GM21825 (cell line): ENCODE data around the gene KCNJ9.
"Not testable (repeated sequence)": the region's sequence is repeated elsewhere in the genome, so short reads cannot be mapped to it uniquely, and the experiment has no call there.

Experiments
- ATAC-seq: cut with Tn5 transposase; IDR thresholded peaks from one replicate; pipeline ENCODE4 v1.9.1; 2021; ENCODE audit warnings: mild to moderate bottlenecking, moderate library complexity; ENCODE audit not compliant: unreplicated experiment

The KCNJ9 gene

DNA sequence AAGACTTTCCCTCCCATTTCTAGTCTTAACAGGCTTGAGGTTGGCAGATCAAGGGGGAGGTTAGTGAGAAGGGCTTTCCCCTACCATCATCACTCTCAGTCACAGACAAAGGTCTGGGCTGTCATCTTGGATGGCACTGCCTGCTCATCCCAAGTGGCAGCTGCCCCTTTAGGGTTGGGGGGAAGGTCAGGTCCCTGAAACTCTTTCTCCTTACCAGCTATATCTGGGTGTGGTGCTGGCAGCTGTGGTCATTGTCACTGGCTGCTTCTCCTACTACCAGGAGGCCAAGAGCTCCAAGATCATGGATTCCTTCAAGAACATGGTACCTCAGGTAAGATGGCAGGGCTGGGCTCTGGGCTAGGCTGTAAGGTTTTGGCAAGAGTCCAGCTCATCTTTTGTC lies 42.4 kb downstream of the KCNJ9 start:
- no peak for ATAC-seq

DNA sequence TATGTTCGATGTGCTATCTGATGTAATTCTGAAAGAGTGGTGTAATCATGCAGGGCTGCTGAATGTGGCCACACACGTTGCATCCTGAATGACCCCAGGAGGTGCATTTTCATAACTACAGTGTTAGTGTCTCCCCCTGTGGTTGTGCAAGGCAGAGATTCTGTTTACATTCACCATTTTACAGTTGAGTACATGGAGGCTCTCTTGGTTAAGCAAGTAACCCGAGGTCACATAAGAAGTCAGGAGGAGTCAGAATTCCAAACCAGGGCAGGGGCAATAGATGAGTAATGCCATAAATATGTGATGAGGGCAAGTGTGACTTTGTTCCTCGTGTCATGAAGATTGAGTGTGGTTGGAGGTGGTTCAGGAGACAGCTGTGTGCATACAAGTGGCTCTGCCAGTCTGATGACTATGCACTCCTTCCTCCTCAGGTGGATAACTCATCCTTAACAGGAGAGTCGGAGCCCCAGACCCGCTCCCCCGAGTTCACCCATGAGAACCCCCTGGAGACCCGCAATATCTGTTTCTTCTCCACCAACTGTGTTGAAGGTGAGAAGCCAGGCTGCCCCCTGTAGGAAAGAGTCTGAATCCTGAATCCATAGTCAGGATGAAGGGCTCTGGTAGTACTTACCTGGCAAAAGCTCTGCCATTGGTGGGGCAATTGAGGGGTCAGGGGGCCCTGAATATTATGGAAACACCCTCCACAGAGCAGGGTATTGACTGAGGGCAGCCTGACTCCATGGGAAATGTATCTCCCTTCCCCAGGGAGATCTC lies 43.6 kb downstream of the KCNJ9 start:
- no peak for ATAC-seq

DNA sequence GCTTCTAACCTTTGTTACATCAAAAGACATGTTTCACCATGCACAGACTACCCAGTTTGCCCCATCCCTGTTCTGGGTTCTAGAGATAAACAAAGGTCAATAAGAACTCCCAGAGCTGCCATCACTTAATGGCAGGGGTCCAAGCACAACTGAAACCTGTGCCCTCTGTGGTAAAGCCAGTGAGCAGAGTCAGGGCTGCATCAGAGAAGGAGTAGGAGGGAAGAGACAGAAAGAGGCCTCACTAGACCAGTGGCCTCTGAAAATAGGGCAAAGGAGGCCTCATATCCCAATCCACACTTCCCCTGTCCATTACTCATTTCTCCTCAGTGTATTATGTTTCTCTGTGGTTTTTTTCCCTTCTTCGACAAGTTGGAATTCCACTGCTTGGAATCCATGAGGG lies 44.4 kb downstream of the KCNJ9 start:
- no peak for ATAC-seq

GRCh38 chr1:160126342-160126741 lies 45.0 kb downstream of the KCNJ9 start:
- ATAC-seq, result not testable (repeated sequence)

DNA sequence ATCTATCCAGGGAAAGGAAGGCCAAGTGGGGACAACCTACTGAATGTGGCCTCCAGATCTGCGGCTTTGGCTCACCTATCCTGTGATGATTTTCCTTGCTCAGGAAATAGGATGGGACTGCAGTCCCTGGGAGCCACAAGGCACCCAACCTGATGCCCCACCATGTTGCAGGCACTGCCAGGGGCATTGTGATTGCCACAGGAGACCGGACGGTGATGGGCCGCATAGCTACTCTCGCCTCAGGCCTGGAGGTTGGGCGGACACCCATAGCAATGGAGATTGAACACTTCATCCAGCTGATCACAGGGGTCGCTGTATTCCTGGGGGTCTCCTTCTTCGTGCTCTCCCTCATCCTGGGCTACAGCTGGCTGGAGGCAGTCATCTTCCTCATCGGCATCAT lies 46.0 kb downstream of the KCNJ9 start:
- no peak for ATAC-seq

DNA sequence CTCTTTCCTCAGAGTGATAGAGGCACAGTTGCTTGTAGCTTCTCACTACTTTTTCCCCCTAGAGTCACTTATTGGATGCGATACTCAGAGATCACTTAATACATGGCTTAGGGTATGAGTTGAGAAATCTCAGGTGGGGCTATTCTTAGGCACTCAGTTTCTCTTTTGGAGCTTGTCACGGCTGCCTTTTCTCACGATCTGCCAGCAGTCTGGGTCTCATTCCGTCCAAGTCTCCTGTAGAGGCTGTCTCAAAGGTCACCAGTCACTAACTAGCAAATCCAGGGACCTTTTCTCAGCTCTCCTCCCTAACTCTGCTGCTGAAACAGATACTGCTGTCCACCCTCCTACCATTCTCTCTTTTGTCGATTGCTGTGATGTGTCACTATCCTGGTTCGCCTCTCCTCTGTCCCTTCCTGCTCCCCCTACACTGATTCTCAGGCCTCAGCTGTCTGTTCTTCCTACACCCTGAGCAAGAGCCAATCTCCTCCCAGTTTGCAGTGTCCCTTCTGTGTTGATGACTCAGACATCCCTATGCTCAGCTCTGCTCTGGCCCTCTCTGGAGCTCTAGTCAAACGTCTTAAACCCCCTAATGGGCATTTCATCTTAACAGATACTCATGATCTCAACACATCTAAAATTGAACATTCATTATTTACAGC lies 46.7 kb downstream of the KCNJ9 start:
- ATAC-seq, result no peak

GRCh38 chr1:160128636-160129035 lies 47.3 kb downstream of the KCNJ9 start:
- ATAC-seq, result no peak

- ATAC-seq, result no peak
Observed at GRCh38 chr1:160129046-160129445, 47.7 kb downstream of the KCNJ9 start.

- no peak for ATAC-seq
Observed at GRCh38 chr1:160129558-160129957, 48.2 kb downstream of the KCNJ9 start.

- no peak for ATAC-seq
Observed at GRCh38 chr1:160129966-160130365, 48.6 kb downstream of the KCNJ9 start.

GRCh38 chr1:160130486-160130885 lies 49.1 kb downstream of the KCNJ9 start:
- no peak for ATAC-seq

GRCh38 chr1:160130939-160131338 lies 49.6 kb downstream of the KCNJ9 start:
- ATAC-seq, result no peak

- ATAC-seq, result no peak
Observed at GRCh38 chr1:160131803-160132565, 50.6 kb downstream of the KCNJ9 start.

GRCh38 chr1:160133990-160134770 lies 52.8 kb downstream of the KCNJ9 start:
- ATAC-seq, result no peak

- no peak for ATAC-seq
Observed at GRCh38 chr1:160134791-160135572, 53.6 kb downstream of the KCNJ9 start.

DNA sequence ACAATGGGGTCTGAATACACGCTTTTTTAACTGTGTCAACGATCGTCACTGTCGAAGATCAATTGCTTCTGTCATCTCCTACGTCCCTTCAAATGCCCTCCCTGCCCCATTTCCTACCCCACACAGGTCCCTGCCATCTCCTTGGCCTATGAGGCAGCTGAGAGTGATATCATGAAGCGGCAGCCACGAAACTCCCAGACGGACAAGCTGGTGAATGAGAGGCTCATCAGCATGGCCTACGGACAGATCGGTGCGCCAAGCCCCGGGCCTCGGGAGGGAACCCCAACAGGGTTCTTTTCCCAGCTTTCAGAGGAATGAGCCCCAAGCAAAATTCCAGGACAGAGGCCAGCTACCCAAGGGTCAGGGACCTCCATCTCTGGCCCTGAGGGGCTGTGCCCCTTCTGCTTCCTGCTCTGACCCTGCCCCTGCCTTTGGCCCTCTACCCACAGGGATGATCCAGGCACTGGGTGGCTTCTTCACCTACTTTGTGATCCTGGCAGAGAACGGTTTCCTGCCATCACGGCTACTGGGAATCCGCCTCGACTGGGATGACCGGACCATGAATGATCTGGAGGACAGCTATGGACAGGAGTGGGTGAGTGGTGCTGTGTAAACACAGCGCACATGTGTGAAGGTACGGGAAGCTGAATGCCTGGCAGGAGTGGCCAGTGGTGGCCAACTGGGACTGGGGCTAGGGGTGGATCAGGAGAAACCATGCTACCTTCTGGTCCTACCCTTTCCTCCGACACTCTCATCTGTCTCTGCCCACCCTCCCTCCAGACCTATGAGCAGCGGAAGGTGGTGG lies 55.0 kb downstream of the KCNJ9 start:
- ATAC-seq, result no peak

DNA sequence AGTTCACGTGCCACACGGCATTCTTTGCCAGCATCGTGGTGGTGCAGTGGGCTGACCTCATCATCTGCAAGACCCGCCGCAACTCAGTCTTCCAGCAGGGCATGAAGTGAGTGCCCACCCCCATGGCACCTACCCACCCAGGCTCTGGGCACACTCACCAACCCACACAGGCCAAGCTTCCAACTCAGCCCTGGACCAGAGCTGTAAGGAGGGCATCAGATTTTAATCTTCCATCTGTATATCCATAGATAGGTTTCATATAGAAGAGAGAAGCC lies 55.5 kb downstream of the KCNJ9 start:
- ATAC-seq, result no peak

GRCh38 chr1:160137216-160137862 lies 56.0 kb downstream of the KCNJ9 start:
- ATAC-seq, result no peak

DNA sequence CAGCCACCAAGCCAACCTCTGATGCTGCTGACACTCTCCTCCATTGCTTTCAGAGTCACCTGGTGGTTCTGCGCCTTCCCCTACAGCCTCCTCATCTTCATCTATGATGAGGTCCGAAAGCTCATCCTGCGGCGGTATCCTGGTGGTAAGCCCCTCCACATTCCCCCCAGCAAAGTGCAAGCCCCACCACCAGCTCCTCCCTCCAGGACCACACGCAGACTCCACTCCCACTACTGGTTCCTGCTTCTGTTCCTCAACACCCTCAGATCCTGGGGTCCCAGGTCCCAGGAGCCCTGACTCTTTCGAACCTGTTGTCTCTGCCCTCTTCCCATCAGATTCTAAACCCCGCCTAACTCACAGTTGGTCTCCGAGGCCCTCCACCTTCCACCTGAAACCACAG lies 58.5 kb downstream of the KCNJ9 start:
- ATAC-seq, result no peak
